Type B pancreatic cell (in vitro differentiated cells): ENCODE results near the gene VN1R5. TPM values are rescaled to one million over a fixed set of nuclear protein-coding genes. Genes with fewer than 3 reads are reported as not detected.

Source experiments
- DNase-seq: peaks from one replicate; pipeline ENCODE4 v3.0.0; 2021; ENCODE audit warnings: mixed read lengths; ENCODE audit not compliant: unreplicated experiment; ENCODE audit errors: extremely low spot score
- H3K27ac Mint-ChIP-seq: 2 replicates; pipeline ENCODE4 v1.8.0; 2021; ENCODE audit warnings: mild to moderate bottlenecking, mixed read lengths
- H3K27me3 Mint-ChIP-seq: 2 replicates; pipeline ENCODE4 v1.8.0; 2021; ENCODE audit warnings: mixed read lengths
- H3K36me3 Mint-ChIP-seq: 2 replicates; pipeline ENCODE4 v1.8.0; 2021; ENCODE audit warnings: mixed read lengths
- H3K4me1 Mint-ChIP-seq: one replicate; pipeline ENCODE4 v1.8.0; 2021; ENCODE audit warnings: mixed read lengths; ENCODE audit not compliant: unreplicated experiment
- H3K4me3 Mint-ChIP-seq: 2 replicates; pipeline ENCODE4 v1.8.0; 2021; ENCODE audit warnings: mild to moderate bottlenecking, mixed read lengths
- H3K9me3 Mint-ChIP-seq: 2 replicates; pipeline ENCODE4 v1.8.0; 2021; ENCODE audit warnings: mixed read lengths
- total RNA-seq: library from RNA; stranded (reverse); gene quantifications from 2 replicates; pipeline ENCODE4 v1.2.1, GENCODE V29; 2021; ENCODE audit warnings: low replicate concordance
- TF ChIP-seq, protein P1 (sequence below): fragments of 200-600 bp; sonication (generic); conservative IDR thresholded peaks from 2 replicates; pipeline ENCODE4 v1.5.0; 2021; ENCODE audit warnings: antibody characterized with exemption, mild to moderate bottlenecking

The VN1R5 gene
- total RNA-seq, 1 donor from 2014 or later: not detected

DNA sequence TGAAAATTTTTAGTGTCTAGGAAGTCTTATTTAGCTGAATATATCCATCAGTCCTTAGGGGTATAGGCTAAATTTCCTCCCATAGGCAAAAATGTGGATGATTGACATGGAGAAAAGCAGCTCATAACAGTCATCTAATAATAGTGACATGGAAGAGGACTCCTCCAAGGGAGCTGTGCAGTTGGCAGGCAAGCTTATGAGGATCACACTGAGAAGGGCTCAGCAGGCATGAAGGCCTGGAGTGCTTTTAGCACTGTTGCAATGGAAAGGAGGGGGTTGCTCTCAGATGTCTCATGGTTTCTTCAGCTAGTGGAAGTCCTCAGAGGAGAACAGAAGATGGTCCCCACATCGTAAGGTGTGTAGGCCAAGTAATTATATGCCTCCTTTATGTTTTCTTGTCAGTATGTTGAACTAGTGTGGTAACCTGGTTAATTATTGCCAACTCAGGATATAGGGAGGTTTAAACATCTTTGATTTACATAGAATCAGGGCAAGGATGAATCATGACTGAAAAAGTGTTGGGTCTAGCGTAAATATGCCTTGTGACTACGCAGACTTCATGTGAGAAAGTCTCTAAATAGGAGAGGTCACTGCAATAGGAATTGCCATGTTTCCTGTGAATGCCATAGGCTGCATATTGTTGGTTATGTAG lies 18.9 kb downstream of the VN1R5 start:
- no peak for DNase-seq
- H3K36me3 Mint-ChIP-seq: no peaks in the 10 kb centered on the region
- no peak overlapping the region for H3K4me3 Mint-ChIP-seq
- no peaks in the 10 kb centered on the region for H3K27me3 Mint-ChIP-seq
- no peaks in the 10 kb centered on the region for H3K4me1 Mint-ChIP-seq
- no peak overlapping the region for H3K27ac Mint-ChIP-seq
- TF ChIP-seq, protein P1, sequence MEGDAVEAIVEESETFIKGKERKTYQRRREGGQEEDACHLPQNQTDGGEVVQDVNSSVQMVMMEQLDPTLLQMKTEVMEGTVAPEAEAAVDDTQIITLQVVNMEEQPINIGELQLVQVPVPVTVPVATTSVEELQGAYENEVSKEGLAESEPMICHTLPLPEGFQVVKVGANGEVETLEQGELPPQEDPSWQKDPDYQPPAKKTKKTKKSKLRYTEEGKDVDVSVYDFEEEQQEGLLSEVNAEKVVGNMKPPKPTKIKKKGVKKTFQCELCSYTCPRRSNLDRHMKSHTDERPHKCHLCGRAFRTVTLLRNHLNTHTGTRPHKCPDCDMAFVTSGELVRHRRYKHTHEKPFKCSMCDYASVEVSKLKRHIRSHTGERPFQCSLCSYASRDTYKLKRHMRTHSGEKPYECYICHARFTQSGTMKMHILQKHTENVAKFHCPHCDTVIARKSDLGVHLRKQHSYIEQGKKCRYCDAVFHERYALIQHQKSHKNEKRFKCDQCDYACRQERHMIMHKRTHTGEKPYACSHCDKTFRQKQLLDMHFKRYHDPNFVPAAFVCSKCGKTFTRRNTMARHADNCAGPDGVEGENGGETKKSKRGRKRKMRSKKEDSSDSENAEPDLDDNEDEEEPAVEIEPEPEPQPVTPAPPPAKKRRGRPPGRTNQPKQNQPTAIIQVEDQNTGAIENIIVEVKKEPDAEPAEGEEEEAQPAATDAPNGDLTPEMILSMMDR: no peak
- H3K9me3 Mint-ChIP-seq: peaks cover 10% of the 10 kb centered on the region

DNA sequence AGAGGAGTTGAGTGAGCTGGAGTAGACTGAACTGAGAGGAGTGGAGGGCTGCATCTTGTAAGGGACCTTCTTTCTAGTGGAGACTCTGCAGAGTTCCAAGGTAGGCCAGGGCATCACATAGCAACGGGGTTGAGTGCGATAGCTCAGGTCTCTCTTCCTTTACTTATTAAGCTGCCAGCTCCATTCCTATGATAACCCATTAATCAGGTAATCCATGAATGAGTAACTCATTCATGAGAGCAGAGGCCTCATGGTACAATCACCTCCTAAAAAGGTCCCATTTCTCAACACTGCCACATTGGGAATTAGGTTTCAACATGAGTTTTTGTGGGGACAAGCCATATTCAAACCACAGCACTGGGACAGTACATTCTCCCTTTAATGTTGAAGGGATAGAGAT lies 21.3 kb downstream of the VN1R5 start:
- Mint-ChIP-seq H3K27me3 (no peaks in the 10 kb centered on the region), H3K9me3 (peaks cover 4% of the 10 kb centered on the region), H3K4me3 (no peak overlapping the region), H3K4me1 (peaks cover 9% of the 10 kb centered on the region), H3K36me3 (no peaks in the 10 kb centered on the region), H3K27ac (no peak overlapping the region)
- no peak for DNase-seq
- TF ChIP-seq, protein P1: no peak

DNA sequence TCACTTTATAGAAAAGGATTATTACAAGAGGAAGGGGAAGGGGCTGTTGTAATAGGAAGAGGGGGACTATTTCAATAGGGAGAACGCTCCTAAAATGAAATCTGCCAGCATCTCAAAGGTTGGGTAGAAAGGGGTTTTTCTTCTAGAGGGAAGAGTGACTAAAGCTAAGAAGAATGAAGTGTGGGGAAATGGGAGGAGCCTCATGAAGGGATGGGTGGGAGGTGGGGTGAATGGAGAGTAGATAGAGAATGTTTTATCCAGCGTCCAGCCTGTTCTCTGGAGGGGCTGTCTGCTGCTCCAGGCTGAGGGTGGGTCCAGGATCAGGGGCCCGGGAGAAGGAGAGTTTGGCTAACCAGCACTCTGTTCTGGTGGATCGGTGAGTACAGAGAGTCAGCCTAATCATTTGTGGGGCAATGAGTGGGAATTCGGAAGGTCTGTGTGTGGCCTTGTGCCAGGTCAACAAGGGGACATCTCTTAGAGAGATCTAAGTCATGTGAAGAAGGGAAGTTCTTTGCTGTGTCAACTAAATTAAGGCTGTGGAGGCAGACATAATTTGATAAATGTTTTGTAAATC lies 25.2 kb downstream of the VN1R5 start:
- H3K36me3 Mint-ChIP-seq: peaks cover 4% of the 10 kb centered on the region
- DNase-seq: no peak
- peaks cover 9% of the 10 kb centered on the region for H3K4me1 Mint-ChIP-seq
- H3K27ac Mint-ChIP-seq: no peak overlapping the region
- TF ChIP-seq, protein P1: no peak
- H3K4me3 Mint-ChIP-seq: no peak overlapping the region
- peaks cover 4% of the 10 kb centered on the region for H3K9me3 Mint-ChIP-seq
- no peaks in the 10 kb centered on the region for H3K27me3 Mint-ChIP-seq

DNA sequence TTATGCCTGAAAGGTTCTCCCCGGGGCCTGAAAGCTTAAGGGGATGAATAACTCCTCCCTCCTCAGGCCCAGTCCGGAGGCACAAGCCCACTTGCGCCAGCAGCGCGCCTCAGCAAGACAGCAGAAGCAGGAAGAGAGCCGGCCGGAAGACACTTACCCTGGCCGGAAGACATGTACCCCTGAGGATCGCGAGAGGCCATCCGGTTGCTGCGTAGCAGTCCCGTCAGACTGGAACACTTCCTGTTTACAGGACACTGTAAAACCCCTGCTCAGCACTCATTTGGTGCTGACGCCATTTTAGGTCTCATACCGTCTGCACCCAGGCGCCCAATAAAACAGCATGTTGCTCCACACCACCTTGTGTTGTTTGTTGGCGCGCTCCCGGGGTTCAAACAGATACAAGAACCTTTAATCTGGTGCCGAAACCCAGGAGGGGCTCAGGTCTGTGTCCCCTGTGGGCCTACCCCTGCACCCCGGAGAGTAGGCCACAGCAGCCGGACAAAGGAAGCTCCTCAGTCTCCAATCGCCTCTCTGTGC lies 30.3 kb downstream of the VN1R5 start:
- no peak overlapping the region for H3K27ac Mint-ChIP-seq
- H3K27me3 Mint-ChIP-seq: no peaks in the 10 kb centered on the region
- H3K36me3 Mint-ChIP-seq: peaks cover 14% of the 10 kb centered on the region
- H3K4me3 Mint-ChIP-seq: no peak overlapping the region
- H3K4me1 Mint-ChIP-seq: peaks cover 4% of the 10 kb centered on the region
- H3K9me3 Mint-ChIP-seq: peaks cover 21% of the 10 kb centered on the region
- DNase-seq: no peak
- TF ChIP-seq, protein P1: no peak

DNA sequence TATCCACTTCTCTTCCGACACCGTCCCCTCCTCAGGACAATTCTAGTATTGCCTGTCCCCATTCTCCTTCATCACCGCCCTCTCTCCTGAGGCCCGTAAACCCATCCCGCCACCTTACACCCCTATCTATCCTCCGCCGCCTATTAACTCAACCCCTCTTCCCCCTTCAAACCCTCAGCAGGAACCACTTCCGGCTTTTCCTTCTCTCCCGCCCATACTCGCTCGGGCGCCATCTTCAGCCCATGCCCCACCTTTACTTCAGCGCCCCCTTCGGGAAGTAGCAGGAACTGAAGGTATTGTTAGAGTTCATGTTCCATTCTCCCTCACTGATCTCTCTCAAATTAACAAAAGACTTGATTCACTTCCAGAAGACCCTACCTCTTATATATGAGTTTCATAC lies 31.6 kb downstream of the VN1R5 start:
- Mint-ChIP-seq H3K36me3 (peaks cover 14% of the 10 kb centered on the region), H3K9me3 (peaks cover 21% of the 10 kb centered on the region), H3K4me1 (no peaks in the 10 kb centered on the region), H3K27ac (no peak overlapping the region), H3K27me3 (no peaks in the 10 kb centered on the region), H3K4me3 (no peak overlapping the region)
- TF ChIP-seq, protein P1: peak; percentile 41
- DNase-seq: peak; percentile 52
